GM19240 (cell line): Measurements from ENCODE around the gene MOSMO.
"Not testable (repeated sequence)": the region's sequence is repeated elsewhere in the genome, so short reads cannot be mapped to it uniquely, and the experiment has no call there.

ENCODE experiments used
- DNase-seq: peaks from one replicate; pipeline ENCODE4 v3.0.0; 2011; ENCODE audit warnings: low spot score; ENCODE audit not compliant: insufficient read length

The MOSMO gene

GRCh38 chr16:22091721-22092120, 83.8 kb downstream of the MOSMO start:
- DNase-seq = no peak

DNA sequence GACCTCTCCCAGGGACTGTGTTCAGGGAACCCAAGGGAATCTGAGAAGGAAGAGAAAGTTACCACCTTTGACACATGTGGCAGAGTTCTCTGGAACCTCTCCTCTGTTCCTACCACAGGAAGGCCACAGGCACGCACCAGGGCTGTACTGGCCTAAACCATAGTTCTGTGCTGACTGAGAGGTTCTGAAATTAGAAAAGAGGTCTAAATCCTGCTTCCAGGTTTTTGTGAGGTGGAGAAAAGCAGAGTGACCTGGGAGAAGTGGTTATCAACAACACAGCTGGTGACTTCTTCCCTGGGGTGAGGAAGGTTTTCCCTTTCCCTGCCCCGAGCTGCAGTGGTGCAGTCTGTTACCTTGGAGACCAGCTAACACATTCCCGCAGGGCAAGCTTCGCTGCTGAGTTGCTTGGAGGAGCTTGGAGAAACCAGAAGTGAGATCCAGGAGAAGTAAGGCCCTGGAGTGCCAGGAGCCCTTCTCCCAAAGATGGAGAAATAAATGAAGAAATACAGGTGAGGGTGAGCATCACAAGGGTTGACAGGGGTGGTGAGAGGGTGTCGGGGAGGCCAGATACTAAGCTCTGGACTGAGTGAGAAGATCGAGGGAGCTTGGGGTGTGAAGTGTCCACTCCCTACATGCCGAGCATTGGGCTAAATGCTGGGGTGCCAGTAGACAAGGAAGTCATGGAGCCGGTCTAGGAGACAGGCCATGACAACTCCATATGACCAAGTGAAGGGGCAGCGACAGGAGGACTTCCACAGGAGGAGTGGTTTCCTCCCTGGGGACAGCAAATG, 84.4 kb downstream of the MOSMO start, which contains the start of gene VWA3A:
Gene VWA3A, plus strand, starts transcription at position 399 of the 791 bp plus-strand sequence. Its CDS starts 97 bp downstream, at position 496.
- no peak for DNase-seq

DNA sequence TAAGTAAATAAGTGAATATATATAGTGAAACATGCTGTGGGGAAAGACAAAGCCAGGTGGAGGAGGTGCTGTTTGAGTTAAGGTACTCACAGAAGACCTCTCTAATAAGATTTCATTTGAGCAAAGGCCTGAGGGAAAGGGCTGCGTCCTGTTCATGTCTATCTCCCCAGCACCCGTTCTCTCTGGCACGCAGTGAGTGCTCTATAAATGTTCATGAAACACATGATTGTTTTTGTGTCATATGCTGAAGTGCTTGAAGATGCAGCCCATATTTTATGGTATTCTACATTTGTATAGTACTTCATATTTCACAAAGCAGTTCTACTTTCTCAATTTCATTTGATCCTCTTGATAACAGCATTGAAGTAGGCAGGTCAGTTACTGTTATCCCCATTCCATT, 85.4 kb downstream of the MOSMO start:
- no peak for DNase-seq

- DNase-seq = no peak
Measured at GRCh38 chr16:22093996-22094395, 86.1 kb downstream of the MOSMO start.

DNA sequence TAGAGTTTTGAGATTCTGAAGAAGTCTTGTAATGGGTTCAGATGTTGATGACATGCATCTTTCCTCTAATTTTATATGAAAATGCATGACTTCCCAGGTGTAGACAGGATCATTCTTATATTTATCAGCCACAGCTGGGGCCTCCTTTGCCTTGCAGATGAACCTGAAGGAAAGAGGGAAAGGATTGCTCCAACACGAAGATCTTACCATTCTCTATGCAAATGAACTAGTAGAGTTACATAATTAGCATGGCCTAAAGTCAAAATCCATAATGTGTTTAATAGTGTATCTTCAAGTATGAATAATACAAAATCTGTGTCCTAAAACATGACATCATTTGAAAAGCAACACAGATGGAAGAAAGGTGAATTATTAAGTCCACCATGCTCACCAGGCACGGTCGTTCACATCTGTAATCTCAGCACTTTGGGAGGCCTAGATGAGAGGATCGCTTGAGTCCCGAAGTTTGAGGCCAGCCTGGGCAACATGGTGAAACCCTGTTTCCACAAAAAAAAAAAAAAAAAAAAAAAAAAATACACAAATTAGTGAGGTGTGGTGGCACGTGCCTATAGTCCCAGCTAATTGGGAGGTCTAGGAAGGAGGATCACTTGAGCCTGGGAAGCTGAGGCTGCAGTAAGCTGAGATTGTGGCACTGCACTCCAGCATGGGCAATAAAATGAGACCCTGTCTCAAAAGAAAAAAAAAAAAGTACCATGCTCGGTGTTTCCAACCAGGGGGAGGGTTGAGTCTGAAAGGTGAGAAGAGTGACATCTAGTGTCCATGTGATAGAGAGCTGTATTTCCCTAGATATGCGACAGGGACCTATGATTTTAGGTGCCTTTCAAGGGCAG, 90.7 kb downstream of the MOSMO start:
- DNase-seq = peak; percentile 42

DNA sequence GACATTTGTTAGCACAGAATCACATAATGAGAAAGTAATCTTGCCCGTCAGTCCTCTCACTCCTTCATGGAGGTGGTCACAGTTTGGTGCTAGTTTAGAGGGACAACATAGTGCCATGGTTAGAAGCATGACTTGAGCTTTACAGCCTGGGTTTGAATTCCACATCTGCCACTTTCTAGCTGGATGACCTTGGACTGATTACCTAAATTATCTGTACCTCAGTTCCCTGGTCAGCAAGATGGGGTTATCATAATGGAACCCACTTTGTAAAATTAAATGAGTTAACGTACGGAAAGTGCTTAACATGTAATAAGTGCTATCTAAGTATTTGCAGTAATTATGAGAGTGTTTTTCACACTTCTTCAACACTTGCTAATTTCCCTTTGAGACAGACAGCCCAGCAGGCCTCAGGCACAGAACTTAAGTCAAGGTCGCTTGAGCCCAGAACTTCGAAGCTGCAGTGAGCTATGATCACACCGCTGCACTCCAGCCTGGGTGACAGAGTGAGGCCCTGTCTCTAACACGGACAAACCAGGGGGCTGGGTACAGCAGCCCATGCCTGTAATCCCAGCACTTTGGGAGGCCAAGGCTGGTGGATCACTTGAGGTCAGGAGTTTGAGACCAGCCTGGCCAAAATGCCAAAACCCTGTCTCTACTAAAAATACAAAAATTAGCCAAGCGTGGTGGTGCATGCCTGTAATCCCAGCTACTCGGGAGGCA, 91.5 kb downstream of the MOSMO start:
- DNase-seq = no peak

DNA sequence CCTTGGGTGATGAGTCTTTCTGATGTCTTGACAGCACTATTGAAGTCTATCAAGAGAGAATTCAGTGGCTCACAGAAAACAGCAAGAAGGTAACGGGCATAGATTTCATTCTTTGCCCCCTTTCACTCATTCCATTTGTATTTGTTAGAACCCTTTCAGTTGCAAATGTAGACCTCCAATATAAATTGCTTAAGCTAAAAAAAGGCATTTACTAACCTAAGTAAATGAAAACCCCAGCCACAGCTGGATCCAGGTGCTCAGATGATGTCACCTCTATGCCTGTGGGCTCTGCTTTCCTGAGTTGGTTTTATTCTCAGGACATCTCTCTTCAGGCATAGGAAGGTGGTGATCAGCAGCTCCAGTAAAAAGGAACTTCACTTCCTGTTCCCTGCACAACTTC, 95.5 kb downstream of the MOSMO start:
- no peak for DNase-seq

DNA sequence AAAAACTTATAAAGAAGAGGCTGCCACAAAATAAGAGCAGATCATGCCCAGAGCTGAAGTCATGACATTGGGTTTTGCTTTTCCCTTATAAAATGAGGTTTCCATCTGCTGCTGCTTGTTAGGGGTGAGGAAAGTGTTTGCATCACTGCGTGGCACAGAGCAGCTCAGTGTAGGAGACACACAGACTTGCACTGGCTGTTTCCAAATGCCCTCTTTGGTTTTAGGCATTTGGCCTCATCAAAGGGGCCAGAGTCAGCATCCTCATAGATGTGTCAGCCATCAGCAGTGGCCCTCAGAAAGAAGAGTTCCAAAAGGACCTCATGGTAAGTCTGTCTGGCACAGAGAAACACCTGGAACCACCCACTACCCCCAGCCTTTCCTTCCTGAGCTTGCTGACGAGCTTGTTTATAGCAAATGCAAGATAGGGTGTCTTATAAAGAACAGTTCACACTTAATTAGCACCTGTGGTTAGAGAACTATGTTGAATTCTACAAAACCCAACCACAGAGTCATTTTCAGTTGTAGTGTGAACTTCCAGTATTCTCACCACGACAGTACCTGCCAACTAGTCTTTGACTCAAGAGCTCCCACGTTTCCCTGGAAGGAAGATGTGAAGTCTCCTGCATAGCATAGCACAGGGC, 101.5 kb downstream of the MOSMO start:
- no peak for DNase-seq

DNA sequence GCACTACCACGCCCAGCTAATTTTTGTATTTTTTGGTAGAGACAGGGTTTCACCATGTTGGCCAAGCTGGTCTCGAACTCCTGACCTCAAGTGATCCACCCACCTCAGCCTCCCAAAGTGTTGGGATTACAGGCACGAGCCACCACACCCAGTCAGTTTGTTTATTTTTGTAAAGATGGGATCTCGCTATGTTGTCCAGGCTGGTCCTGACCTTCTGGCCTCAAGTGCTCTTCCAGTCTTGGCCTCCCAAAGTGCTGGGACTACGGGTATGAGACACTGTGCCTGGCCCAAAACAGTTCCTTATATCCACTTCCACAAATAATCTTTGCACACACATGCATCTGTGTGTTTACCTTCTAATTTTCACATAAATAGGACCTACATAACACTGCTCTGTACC, 103.7 kb downstream of the MOSMO start:
- DNase-seq = not testable (repeated sequence)

DNA sequence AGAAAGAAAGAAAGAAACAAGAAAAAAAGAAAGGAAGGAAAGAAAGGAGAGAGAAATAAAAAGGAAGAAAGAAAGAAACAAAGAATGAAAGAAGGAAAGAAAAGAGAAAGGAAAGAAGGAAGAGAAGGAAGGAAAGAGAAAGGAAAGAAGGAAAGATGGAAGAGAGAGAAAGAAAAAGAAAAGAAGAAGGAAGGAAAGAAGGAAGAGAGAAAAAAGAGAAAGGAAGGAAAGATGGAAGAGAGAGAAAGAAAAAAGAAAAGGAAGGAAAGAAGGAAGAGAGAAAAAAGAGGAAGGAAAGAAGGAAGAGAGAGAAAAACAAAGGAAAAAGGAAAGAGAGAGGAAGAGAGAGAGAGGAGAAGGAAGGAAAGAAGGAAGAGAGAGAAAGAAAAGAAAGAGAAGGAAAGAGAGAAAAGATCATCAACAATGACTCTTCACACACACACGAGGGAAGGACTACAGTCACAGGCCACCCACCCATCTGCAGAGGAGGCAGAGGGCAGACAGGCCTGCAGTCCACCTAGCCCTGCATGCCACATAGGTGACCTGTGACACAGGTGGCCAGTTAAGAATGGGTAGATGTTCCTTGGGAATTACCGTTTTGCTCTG, 108.3 kb downstream of the MOSMO start:
- DNase-seq = no peak

DNA sequence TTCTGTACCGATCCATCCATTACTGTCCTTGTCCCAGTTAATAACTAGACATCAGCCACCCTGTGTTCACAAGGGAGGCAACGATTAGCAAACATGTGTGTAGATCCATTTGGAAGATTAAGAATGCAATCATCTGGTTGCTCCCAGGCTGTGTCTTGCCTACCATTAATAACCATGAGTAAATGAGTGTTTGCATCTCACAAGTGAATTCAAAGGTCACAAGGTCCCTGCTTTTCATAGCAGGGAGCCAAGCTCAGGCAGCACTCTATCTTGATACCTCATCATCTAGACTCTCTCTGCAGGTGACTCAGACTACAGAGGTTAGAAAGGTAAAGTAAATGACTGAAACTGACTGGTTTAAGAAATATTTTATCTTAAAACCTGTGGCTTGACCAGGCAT, 109.7 kb downstream of the MOSMO start:
- no peak for DNase-seq

- no peak for DNase-seq
Measured at GRCh38 chr16:22120440-22120839, 112.5 kb downstream of the MOSMO start.

GRCh38 chr16:22122239-22122638, 114.3 kb downstream of the MOSMO start:
- DNase-seq = no peak

DNA sequence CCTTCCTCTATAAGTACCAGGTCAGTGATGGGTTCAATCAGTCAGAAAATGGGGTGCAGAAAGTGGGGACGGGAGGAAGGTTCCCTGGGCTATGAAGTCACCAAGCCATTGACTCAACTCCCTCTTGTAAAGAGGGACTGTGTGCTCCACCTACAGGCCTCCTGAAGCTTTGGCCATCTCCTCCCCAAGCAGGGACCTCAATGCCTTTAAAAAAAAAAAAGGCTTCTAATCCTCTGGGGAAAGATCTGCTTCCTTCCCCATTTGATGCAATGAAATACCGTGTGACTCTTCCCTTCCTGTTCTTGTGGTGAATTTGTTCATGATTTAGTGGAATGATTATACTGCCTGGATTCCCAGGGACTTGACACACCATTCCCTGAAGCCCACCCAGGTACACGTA, 115.2 kb downstream of the MOSMO start:
- DNase-seq = no peak

DNA sequence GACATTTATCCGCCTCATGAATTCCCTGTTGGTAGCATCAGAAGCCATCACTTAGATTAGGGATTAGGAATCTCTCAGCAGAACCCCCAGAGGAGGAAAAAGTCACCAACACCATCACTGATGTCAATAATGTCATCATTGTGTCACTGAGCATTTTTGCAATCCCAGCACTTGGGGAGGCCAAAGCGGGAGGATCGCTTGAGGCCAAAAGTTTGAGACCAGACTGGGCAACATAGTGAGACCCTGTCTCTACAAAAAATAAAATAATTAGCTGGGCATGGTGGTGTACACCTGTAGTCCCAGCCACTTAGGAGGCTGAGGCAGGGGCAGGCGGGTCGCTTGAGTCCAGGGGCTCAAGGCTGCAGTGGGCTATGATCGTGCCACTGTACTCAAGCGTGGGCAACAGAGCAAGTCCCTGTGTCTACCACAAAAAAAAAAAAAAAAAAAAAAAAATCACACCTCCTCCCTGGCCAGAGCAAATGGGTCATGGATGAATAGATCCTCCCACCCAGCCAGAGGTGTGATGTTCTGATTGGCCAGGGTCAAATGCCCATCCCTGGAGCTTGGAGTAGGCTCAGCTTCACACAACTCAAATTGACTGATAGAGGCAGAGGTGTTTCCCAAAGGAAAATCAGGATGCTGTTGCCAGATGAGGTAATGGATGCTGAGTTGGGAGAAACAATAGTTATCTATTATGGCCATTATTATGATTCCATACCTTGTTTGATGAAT, 116.0 kb downstream of the MOSMO start:
- no peak for DNase-seq

- DNase-seq = no peak
Measured at GRCh38 chr16:22124583-22125284, 116.8 kb downstream of the MOSMO start.

DNA sequence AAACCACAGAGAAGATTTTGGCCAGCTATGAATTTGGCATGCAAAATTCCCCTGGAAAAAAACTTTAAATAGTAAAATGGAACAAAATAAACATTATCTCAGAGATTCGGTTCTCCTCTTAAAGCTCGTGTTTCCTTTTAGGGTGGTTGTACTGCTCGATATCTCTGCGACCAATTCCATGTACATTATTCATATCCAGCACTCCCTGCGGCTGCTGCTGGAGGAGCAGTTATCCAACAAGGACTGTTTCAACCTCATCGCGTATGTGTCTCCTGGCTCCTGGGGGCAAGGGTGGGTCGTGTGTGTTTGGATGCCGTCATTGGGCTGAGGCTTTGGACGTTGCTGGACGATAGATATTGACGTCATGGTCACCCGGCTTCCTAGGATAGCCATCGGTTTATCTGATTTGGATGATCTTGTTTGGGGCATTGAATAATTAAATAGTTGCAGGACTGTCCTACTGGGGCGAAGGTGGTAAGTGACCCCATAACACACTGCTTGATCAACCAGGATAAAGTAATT, 118.2 kb downstream of the MOSMO start:
- no peak for DNase-seq

- DNase-seq = not testable (repeated sequence)
Measured at GRCh38 chr16:22128537-22128936, 120.6 kb downstream of the MOSMO start.

DNA sequence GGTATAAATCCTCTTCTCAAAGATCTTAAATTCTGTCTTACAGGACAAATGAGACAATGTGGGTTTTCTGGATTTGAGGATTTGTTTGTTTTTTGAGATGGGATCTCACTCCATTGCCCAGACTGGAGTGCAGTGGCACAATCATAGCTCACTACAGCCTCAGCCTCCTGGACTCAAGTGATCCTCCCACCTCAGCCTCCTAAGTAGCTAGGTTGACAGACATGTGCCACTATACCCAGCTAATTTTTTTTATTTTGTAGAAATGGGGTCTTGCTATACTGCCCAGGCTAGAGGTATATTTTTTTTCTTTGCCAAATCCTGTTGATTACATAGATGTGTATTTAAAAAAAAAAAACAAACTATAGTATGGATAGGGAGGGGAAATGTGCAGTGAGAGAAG, 122.6 kb downstream of the MOSMO start:
- no peak for DNase-seq
